ENCODE results near the gene RASSF4.

The RASSF4 gene

GRCh38 chr10:45044290-45044689 lies 84.7 kb downstream of the RASSF4 start:
- no peak for TF ChIP-seq CTCF (IDR thresholded peaks at IDR 0.05; ENCODE audit: control extremely low read depth, extremely low read depth, low read depth, missing control alignments)
- no peak for DNase-seq (ENCODE audit: extremely low spot score)
- ChIA-PET POLR2A (no interaction called here), CTCF (no interaction called here)

All from GM10248 (cell line).